H1 (cell line): ENCODE results near the gene DPP10. TPM values are rescaled to one million over a fixed set of nuclear protein-coding genes. Genes with fewer than 3 reads are reported as not detected.

Experiments used
- CHD1 ChIP-seq: IDR thresholded peaks from 2 replicates; pipeline ENCODE4 v1.6.1; 2012; ENCODE audit warnings: low read depth, low read length, improper control_type of control experiment
- CREB1 ChIP-seq: IDR thresholded peaks from 2 replicates; pipeline ENCODE4 v1.6.1; 2012; ENCODE audit warnings: inconsistent platforms
- POU5F1 ChIP-seq: IDR thresholded peaks from 2 replicates; pipeline ENCODE4 v1.6.1; 2011; ENCODE audit warnings: low read depth, mild to moderate bottlenecking, low read length, moderate library complexity
- polyA plus RNA-seq, 7 experiments: library from polyadenylated mRNA; depleted of rRNA in 3 of 7; stranded (reverse) in 5 of 7; unstranded in 2 of 7; fragments of >200 nt in 5 of 7; fragments of 200-250 nt in 2 of 7; gene quantifications; 1 replicate in 5 of 7; 2 replicates in 1 of 7; 4 replicates in 1 of 7; pipeline versions ENCODE4 v1.2.1 to v1.2.3, GENCODE V29; 2011 to 2013; ENCODE audit warnings: missing spikeins in 2 of 7, mixed read lengths in 2 of 7
- total RNA-seq: library from RNA; stranded (reverse); fragmentation: NEBNext Ultra II Directional; extraction: Animal tissue kit (Norgen Biotek cat#: 25700); gene quantifications from 2 replicates; pipeline ENCODE4 v1.2.1, GENCODE V29; 2021

DPP10 gene
- total and polyA plus RNA-seq, 2 of the 8 experiments (the other 6 are each of a cell fraction or from before 2014, with no cell fraction given): 3.3 to 7.2 TPM

GRCh38 chr2:114688241-114688640, 245.8 kb downstream of the DPP10 start (continued):
- no peak for TF ChIP-seq CHD1
- no peak for TF ChIP-seq CREB1
- no peak for TF ChIP-seq POU5F1
